MCF 10A (cell line): Measurements from ENCODE around the gene TRPM5. TPM values are rescaled to one million over a fixed set of nuclear protein-coding genes. Genes with fewer than 3 reads are reported as not detected.
A peak's percentile ranks its signal among the peaks of the same experiment; 100 is the strongest.

ENCODE experiments used
- BruUV-seq: library from RNA; stranded (reverse); fragments of 400-500 nt; replicated peaks from 2 replicates; lab custom pipeline; 2021; lab: Mats Ljungman, UMichigan
- CTCF ChIA-PET: fragments of 300-600 bp; sonication (Branson Sonifier 250); formaldehyde crosslinking; extraction: SDS; loops from one replicate; lab custom pipeline; 2021; ENCODE audit warnings: antibody characterized with exemption, inconsistent platforms; lab: Yijun Ruan, JAX
- POLR2A ChIA-PET: fragments of 300-600, 350-650 bp; sonication (Branson Sonifier 250); formaldehyde crosslinking; extraction: SDS; loops from one replicate; lab custom pipeline; 2020; ENCODE audit warnings: antibody characterized with exemption, inconsistent platforms; lab: Yijun Ruan, JAX
- DNase-seq: peaks from one replicate; pipeline ENCODE4 v3.0.0-alpha.2; 2018; ENCODE audit not compliant: unreplicated experiment
- H3K27ac Mint-ChIP-seq: one replicate; pipeline ENCODE4 v1.8.0; 2022; ENCODE audit warnings: mild to moderate bottlenecking, low read depth, mixed read lengths; ENCODE audit not compliant: unreplicated experiment
- H3K27me3 Mint-ChIP-seq: one replicate; pipeline ENCODE4 v1.8.0; 2022; ENCODE audit warnings: mixed read lengths; ENCODE audit not compliant: insufficient read depth, unreplicated experiment
- H3K36me3 Mint-ChIP-seq: one replicate; pipeline ENCODE4 v1.8.0; 2022; ENCODE audit warnings: mild to moderate bottlenecking, moderate library complexity, mixed read lengths; ENCODE audit not compliant: insufficient read depth, unreplicated experiment
- H3K4me1 Mint-ChIP-seq: one replicate; pipeline ENCODE4 v1.8.0; 2022; ENCODE audit warnings: mixed read lengths; ENCODE audit not compliant: insufficient read depth, unreplicated experiment
- H3K4me3 Mint-ChIP-seq: one replicate; pipeline ENCODE4 v1.8.0; 2022; ENCODE audit warnings: mild to moderate bottlenecking, moderate library complexity, mixed read lengths; ENCODE audit not compliant: unreplicated experiment
- H3K9me3 Mint-ChIP-seq: one replicate; pipeline ENCODE4 v1.8.0; 2022; ENCODE audit warnings: mixed read lengths; ENCODE audit not compliant: unreplicated experiment
- CTCF ChIP-seq: fragments of 200-600 bp; IDR thresholded peaks from one replicate; pipeline ENCODE4 v1.8.0; 2022; ENCODE audit warnings: antibody characterized with exemption, mild to moderate bottlenecking; ENCODE audit not compliant: unreplicated experiment
- intact Hi-C: fragments of 100-400 bp; cut with micrococcal nuclease; formaldehyde crosslinking; loops from 2 replicates; pipeline ENCODE4 v1.14.1; 2022
- total RNA-seq: library from RNA; stranded (reverse); gene quantifications from 2 replicates; pipeline ENCODE4 v1.2.3, GENCODE V29; 2022

Gene TRPM5
- total RNA-seq, 1 experiment from 2014 or later = not detected

GRCh38 chr11:2416765-2417164 is 27.5 kb downstream of the TRPM5 start:
- Mint-ChIP-seq H3K4me3 (no peak overlapping the region), H3K4me1 (no peaks in the 10 kb centered on the region)
- CTCF ChIA-PET = interaction anchor here (7.5 kb wide), 1 partner anchor 114 kb away, joined by 240 read pairs; the partner anchor contains the start of genes C11orf21 and TSPAN32

DNA sequence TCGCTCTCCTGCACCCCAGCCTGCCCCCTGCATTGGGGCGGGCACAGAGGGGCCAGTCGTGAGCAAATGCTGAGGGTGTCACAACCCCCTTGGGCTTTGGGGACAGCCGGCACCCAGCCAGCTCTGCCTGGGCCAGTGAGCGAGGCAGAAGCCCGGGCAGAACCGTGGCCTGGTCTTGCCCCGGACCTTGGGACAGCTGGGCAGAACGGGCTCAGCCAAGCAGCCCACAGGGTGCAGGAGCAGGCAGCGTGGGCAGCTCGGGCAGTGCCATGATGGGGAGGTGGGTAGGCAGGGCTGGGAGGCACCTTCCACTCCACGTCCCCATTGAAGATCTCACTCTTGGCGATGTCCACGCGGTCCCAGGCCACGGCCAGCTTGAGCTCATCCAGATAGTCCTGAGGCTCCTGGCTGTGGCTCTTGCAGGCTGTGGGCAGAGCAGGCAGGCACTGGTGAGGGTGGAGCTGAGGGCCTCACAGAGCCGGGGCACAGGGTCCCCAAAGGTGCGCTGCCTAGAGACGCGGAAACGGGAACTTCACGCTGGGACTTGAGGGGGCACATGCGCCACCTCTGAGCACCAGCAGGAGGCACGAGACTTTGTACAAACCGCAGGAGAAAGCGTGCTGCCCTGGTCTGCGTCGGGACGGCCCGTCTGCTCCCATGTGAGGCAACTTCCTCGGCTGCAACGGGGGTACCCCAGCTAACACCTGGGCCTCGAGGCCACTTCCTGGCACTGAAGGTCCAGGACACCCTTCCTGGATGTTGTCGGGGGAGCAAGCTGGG is 28.5 kb downstream of the TRPM5 start:
- peak; percentile 11 for TF ChIP-seq CTCF
- intact Hi-C loops = no loop called here

More at GRCh38 chr11:2416765-2417164, 27.5 kb downstream of the TRPM5 start:
- Mint-ChIP-seq H3K9me3 (no peaks in the 10 kb centered on the region), H3K36me3 (no peaks in the 10 kb centered on the region), H3K27ac (no peak overlapping the region), H3K27me3 (no peaks in the 10 kb centered on the region)
- no peak for DNase-seq
- POLR2A ChIA-PET = interaction anchor here (1.2 kb wide), 1 partner anchor 17 kb away, joined by 3 read pairs; the partner anchor contains the start of gene TSSC4
- intact Hi-C loops = no loop called here
- TF ChIP-seq CTCF = no peak
- BruUV-seq = no TSS peak

DNA sequence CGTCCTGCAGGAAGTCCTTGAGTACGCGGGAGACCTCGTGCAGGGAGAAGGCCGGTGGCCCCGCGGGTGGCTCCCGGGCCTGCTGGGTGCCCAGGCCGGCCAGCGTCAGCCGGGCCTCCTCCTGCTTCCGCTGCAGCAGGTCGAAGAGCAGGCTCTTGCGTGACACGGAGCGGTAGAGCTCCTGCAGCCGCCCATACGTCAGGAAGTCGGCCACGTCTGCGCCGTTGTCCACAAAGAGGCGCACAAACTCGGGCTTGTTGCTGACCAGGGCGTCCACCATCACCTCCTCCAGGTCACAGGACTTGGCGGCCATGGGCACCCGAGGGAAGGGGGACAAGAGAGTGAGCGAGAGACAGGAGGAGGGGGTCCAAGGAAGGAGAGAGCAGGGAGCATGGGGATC is 29.1 kb downstream of the TRPM5 start:
- Mint-ChIP-seq H3K27me3 (no peaks in the 10 kb centered on the region), H3K9me3 (no peaks in the 10 kb centered on the region), H3K27ac (no peak overlapping the region), H3K36me3 (no peaks in the 10 kb centered on the region), H3K4me1 (no peaks in the 10 kb centered on the region), H3K4me3 (no peak overlapping the region)
- ChIA-PET POLR2A (no interaction called here), CTCF (interaction anchor here (1.2 kb wide), 1 partner anchor 109 kb away, joined by 9 read pairs; no protein-coding TSS in a partner anchor)
- DNase-seq = no peak
- intact Hi-C loops = no loop called here
- no TSS peak for BruUV-seq
- no peak for TF ChIP-seq CTCF

More for the DNA sequence above, 28.5 kb downstream of the TRPM5 start:
- Mint-ChIP-seq H3K27me3 (no peaks in the 10 kb centered on the region), H3K4me1 (no peaks in the 10 kb centered on the region), H3K27ac (no peak overlapping the region), H3K9me3 (no peaks in the 10 kb centered on the region), H3K36me3 (no peaks in the 10 kb centered on the region), H3K4me3 (no peak overlapping the region)
- ChIA-PET CTCF (interaction anchor here (0.5 to 1.2 kb wide), 2 partner anchors 110 to 115 kb away, joined by 4 to 9 read pairs; no protein-coding TSS in a partner anchor), POLR2A (interaction anchor here (0.7 kb wide), 1 partner anchor 735 kb away, joined by 3 read pairs; no protein-coding TSS in a partner anchor)
- BruUV-seq = no TSS peak
- DNase-seq = no peak

DNA sequence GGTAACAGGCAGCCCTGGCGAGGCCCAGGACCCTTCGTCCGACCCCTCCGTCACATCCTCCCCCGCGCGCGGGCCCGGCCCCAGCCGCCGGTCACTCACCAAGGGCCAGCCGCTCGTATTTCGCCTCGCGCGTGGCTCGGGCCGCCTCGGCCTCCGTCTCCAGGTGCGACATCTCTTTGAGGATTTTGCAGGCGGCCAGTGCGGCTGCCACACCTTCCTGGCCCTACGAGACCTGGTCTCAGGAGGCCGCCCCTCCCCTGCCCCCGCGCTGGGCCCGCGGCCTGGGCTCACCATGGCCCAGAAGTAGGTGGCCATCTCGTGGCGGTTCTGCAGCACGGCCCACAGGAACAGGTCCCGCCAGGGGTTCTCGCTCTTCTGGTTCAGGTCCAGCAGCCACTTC is 29.7 kb downstream of the TRPM5 start:
- no peak for DNase-seq
- Mint-ChIP-seq H3K9me3 (no peaks in the 10 kb centered on the region), H3K4me1 (no peaks in the 10 kb centered on the region), H3K36me3 (no peaks in the 10 kb centered on the region), H3K27ac (no peak overlapping the region), H3K4me3 (no peak overlapping the region), H3K27me3 (no peaks in the 10 kb centered on the region)
- intact Hi-C loops = no loop called here
- TF ChIP-seq CTCF = no peak
- CTCF ChIA-PET = no interaction called here
- no TSS peak for BruUV-seq
- POLR2A ChIA-PET = no interaction called here
